DMS153 treated with DMSO at 0.1 percent for 48 hours (cell line): Measurements from ENCODE around the gene ZNF516.

ENCODE experiments used
- DNase-seq: peaks from one replicate; lab custom pipeline; 2025; ENCODE audit not compliant: unreplicated experiment; lab: John Stamatoyannopoulos, UW

Gene ZNF516

GRCh38 chr18:76442413-76443171 is 52.5 kb downstream of the ZNF516 start:
- no peak for DNase-seq

- DNase-seq: no peak
These were observed 53.2 kb downstream of the ZNF516 start for GRCh38 chr18:76441668-76442412.

GRCh38 chr18:76441002-76441667 is 53.9 kb downstream of the ZNF516 start:
- DNase-seq: no peak

DNA sequence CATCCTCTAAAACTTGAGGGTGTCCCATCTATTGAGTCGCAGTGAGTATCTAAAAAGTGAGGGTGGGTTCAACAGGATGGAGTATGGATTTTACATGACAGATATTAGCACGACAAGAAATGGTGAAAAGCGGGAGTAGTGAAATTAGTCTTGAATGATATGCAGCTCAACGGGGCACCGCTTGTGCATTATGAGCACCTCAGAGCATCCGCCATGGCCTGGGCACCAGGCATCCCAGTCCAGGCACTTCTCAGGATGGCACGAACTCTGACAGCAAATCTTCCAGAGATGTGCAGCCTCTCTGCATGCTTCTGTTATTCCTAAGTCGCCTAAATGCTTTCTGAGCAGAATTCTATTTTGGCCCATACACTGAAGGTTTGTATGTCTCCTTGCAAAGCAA is 57.1 kb downstream of the ZNF516 start:
- no peak for DNase-seq

- no peak for DNase-seq
These were observed 58.0 kb downstream of the ZNF516 start for GRCh38 chr18:76437011-76437410.

DNA sequence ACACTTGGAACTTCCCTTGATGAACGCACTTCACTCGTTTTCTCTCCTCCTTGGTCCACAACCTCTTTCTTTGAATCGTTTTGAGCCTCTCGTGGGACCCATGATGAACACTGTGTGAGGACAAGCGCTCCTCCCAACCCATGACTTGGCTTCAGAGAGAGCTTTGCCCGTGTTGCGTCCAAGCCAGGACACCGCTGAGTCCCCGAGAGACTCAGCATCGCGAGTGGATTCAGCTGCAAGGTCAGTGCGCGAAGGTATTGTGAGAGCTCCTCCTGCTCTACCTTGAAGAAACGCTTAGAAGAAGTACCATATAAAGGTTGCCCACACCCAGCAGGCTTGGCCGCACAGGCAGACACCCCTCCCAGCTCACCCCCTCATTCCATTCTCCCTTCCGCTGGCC is 58.7 kb downstream of the ZNF516 start:
- DNase-seq: no peak

- DNase-seq: no peak
These were observed 59.6 kb downstream of the ZNF516 start for GRCh38 chr18:76435316-76435989.

GRCh38 chr18:76434452-76434851 is 60.6 kb downstream of the ZNF516 start:
- no peak for DNase-seq

GRCh38 chr18:76433788-76434187 is 61.3 kb downstream of the ZNF516 start:
- no peak for DNase-seq

GRCh38 chr18:76432970-76433767 is 61.9 kb downstream of the ZNF516 start:
- DNase-seq: no peak

GRCh38 chr18:76432274-76432755 is 62.7 kb downstream of the ZNF516 start:
- no peak for DNase-seq

DNA sequence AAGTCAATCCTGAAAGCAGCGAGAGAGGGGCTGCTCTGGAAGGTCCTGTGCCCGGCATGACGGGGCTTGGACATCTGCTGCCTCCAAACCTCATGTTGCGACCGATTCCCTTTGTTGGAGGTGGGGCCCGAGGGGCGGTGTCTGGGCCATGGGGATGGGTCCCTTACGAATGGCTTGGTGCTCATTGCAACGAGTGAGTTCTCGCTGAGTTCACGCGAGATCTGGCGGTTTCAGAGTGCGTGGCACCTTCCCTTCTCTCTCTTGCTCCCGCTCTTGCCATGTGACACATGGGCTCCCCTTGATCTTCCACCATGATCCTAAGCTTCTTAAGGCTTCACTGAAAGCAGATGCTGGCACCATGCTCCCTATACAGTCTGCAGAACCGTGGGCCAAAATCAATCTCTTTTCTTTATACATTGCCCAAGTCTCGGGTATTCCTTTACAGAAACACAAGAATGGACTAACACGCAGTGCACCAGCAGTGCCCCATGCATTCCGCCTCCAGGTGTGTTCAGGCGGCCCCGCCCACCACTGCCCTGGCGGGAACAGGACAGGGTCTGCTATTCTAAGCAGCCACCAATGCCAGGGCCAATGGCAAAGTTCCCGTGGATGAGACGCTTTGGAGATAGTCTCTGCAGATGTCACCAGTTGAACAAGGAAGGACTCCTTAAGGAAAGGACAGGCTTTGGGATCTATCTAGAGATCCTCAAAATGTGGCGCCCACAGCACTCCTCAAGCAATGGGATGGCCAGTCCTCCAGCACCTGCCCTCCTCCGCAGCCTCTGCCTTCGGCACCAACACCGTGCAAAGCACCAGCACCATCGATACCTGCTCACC is 63.4 kb downstream of the ZNF516 start:
- no peak for DNase-seq

DNA sequence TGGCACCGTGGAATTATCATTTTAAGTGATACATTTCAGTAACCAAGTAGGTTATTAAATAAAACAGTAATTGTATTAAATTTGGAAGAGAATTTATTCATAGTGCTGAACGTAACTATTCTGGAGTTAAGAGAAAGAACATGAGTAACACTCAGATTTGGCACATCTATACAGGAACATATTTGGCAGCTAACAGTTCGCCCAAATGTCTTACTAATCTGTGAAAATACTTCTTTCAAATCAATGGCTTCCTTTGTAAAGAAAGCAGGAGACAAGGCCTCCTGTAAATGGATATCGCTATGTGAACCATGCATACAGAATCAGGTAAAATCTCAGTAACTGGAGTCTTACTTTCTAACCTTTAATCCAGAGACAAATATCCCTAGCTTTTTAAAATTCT is 64.4 kb downstream of the ZNF516 start:
- no peak for DNase-seq

GRCh38 chr18:76429262-76430126 is 65.5 kb downstream of the ZNF516 start:
- DNase-seq: no peak

- no peak for DNase-seq
These were observed 66.4 kb downstream of the ZNF516 start for GRCh38 chr18:76428396-76429261.

- no peak for DNase-seq
These were observed 68.2 kb downstream of the ZNF516 start for GRCh38 chr18:76426737-76427305.
